G401.6 (cell line): ENCODE measurements around the gene ZBTB7B.

Experiments
- FAIRE-seq: peaks from 2 replicates; lab custom pipeline; 2012; peaks lifted over from hg19 to GRCh38; lab: Jason Lieb, UNC

Gene ZBTB7B

GRCh38 chr1:155004352-155005075, 1.9 kb downstream of the ZBTB7B start:
- no peak for FAIRE-seq

- FAIRE-seq = no peak
Observed at GRCh38 chr1:155005076-155006011, 2.7 kb downstream of the ZBTB7B start.

GRCh38 chr1:155006601-155007101, 4.0 kb downstream of the ZBTB7B start:
- peak; percentile 96 for FAIRE-seq

GRCh38 chr1:155007251-155007828, 4.7 kb downstream of the ZBTB7B start:
- FAIRE-seq = no peak

GRCh38 chr1:155008015-155008941, 5.7 kb downstream of the ZBTB7B start:
- FAIRE-seq = no peak

- no peak for FAIRE-seq
Observed at GRCh38 chr1:155009221-155009711, 6.7 kb downstream of the ZBTB7B start.

- no peak for FAIRE-seq
Observed at GRCh38 chr1:155009742-155010141, 7.1 kb downstream of the ZBTB7B start.

GRCh38 chr1:155010211-155010918, 7.8 kb downstream of the ZBTB7B start:
- FAIRE-seq = no peak

- FAIRE-seq = no peak
Observed at GRCh38 chr1:155011004-155011416, 8.4 kb downstream of the ZBTB7B start.

GRCh38 chr1:155011437-155012025, 8.9 kb downstream of the ZBTB7B start:
- no peak for FAIRE-seq

- no peak for FAIRE-seq
Observed at GRCh38 chr1:155012026-155012546, 9.5 kb downstream of the ZBTB7B start.

GRCh38 chr1:155012776-155013602, 10.4 kb downstream of the ZBTB7B start:
- FAIRE-seq = no peak

- no peak for FAIRE-seq
Observed at GRCh38 chr1:155013632-155014031, 11.0 kb downstream of the ZBTB7B start.

- no peak for FAIRE-seq
Observed at GRCh38 chr1:155014709-155015508, 12.3 kb downstream of the ZBTB7B start.

- no peak for FAIRE-seq
Observed at GRCh38 chr1:155015527-155016230, 13.1 kb downstream of the ZBTB7B start.

- no peak for FAIRE-seq
Observed at GRCh38 chr1:155016231-155016831, 13.7 kb downstream of the ZBTB7B start.
